DOHH2 (cell line): ENCODE measurements around the gene IRF4.

Source experiments
- H3F3A ChIP-seq: fragments of 200-600 bp; sonication (generic), shearing (Covaris generic); 2 replicates; pipeline ENCODE4 v1.6.0; 2016; ENCODE audit warnings: antibody characterized with exemption, mild to moderate bottlenecking; ENCODE audit not compliant: control insufficient read depth, insufficient read depth
- H3K27ac ChIP-seq: fragments of 200-600 bp; sonication (generic); 2 replicates; pipeline ENCODE4 v1.5.1; 2014; ENCODE audit warnings: low read depth, mild to moderate bottlenecking, low read length, moderate library complexity
- H3K27me3 ChIP-seq: fragments of 200-600 bp; sonication (generic); 2 replicates; pipeline ENCODE4 v1.6.1; 2014; ENCODE audit warnings: mild to moderate bottlenecking, low read length, mixed read lengths; ENCODE audit not compliant: control insufficient read depth
- H3K36me3 ChIP-seq: fragments of 200-600 bp; sonication (generic); 2 replicates; pipeline ENCODE4 v1.6.1; 2014; ENCODE audit warnings: mild to moderate bottlenecking, low read length, moderate library complexity, mixed read lengths; ENCODE audit not compliant: control insufficient read depth
- H3K4me1 ChIP-seq: fragments of 200-600 bp; sonication (generic); 2 replicates; pipeline ENCODE4 v1.6.1; 2014; ENCODE audit warnings: mild to moderate bottlenecking, low read length, mixed read lengths; ENCODE audit not compliant: control insufficient read depth
- H3K4me2 ChIP-seq: fragments of 200-600 bp; sonication (generic); 2 replicates; pipeline ENCODE4 v1.6.0; 2014; ENCODE audit warnings: mild to moderate bottlenecking, low read length, moderate library complexity
- H3K4me3 ChIP-seq: fragments of 200-600 bp; sonication (generic); 2 replicates; pipeline ENCODE4 v1.5.1; 2014; ENCODE audit warnings: mild to moderate bottlenecking, low read length, mixed read lengths
- H3K79me2 ChIP-seq: fragments of 200-600 bp; sonication (generic); 2 replicates; pipeline ENCODE4 v1.6.1; 2014; ENCODE audit warnings: mild to moderate bottlenecking, low read length, mixed read lengths; ENCODE audit not compliant: control insufficient read depth
- H3K9me2 ChIP-seq: fragments of 200-600 bp; sonication (generic); replicated peaks from 2 replicates; pipeline ENCODE4 v1.6.1; 2014; ENCODE audit warnings: mild to moderate bottlenecking, low read length, mixed read lengths; ENCODE audit not compliant: control insufficient read depth
- H3K9me3 ChIP-seq: fragments of 200-600 bp; sonication (generic); 2 replicates; pipeline ENCODE4 v1.6.1; 2014; ENCODE audit warnings: antibody characterized with exemption, low read length, mixed read lengths; ENCODE audit not compliant: control insufficient read depth, insufficient read depth
- H4K20me1 ChIP-seq: fragments of 200-600 bp; sonication (generic); 2 replicates; pipeline ENCODE4 v1.6.0; 2014; ENCODE audit warnings: low read depth, mild to moderate bottlenecking, antibody characterized with exemption, low read length, moderate library complexity; ENCODE audit not compliant: control insufficient read depth, insufficient read depth
- CTCF ChIP-seq: fragments of 200-600 bp; sonication (generic); IDR thresholded peaks from one replicate; pipeline ENCODE4 v1.5.1; 2014; ENCODE audit warnings: antibody characterized with exemption, mild to moderate bottlenecking, low read depth, low read length; ENCODE audit not compliant: poor library complexity, severe bottlenecking
- EZH2phosphoT487 ChIP-seq: fragments of 200-600 bp; sonication (generic); IDR thresholded peaks from 2 replicates; pipeline ENCODE4 v1.6.1; 2017; ENCODE audit warnings: borderline replicate concordance, mild to moderate bottlenecking, antibody characterized with exemption, low read length, moderate library complexity, mixed read lengths

The IRF4 gene

GRCh38 chr6:354631-355280 is 36.8 kb upstream of the IRF4 start:
- no peaks in the 10 kb centered on the region for H3K36me3 ChIP-seq
- H3K9me3 ChIP-seq: peaks cover 6% of the 10 kb centered on the region; the same call in 1 of the 2 replicates
- no peaks in the 10 kb centered on the region for H4K20me1 ChIP-seq
- H3K27me3 ChIP-seq: 0 out of 2 replicates have a peak, but pooled peaks cover 3% of the 10 kb centered on the region
- H3K4me2 ChIP-seq: no peak overlapping the region
- peaks cover 11% of the 10 kb centered on the region for H3K4me1 ChIP-seq
- TF ChIP-seq CTCF (no peak), EZH2phosphoT487 (no peak)
- no peaks in the 10 kb centered on the region for H3F3A ChIP-seq
- no peak overlapping the region for H3K4me3 ChIP-seq
- no peaks in the 10 kb centered on the region for H3K9me2 ChIP-seq
- H3K27ac ChIP-seq: no peak overlapping the region
- no peaks in the 10 kb centered on the region for H3K79me2 ChIP-seq

GRCh38 chr6:355373-356208 is 36.0 kb upstream of the IRF4 start:
- Histone ChIP-seq H3K9me3 (peaks cover 6% of the 10 kb centered on the region; the same call in 1 of the 2 replicates), H3K4me1 (peaks cover 11% of the 10 kb centered on the region), H4K20me1 (no peaks in the 10 kb centered on the region), H3K4me2 (no peak overlapping the region), H3K4me3 (no peak overlapping the region), H3K9me2 (no peaks in the 10 kb centered on the region), H3K27me3 (0 out of 2 replicates have a peak, but pooled peaks cover 3% of the 10 kb centered on the region), H3K79me2 (no peaks in the 10 kb centered on the region), H3K27ac (no peak overlapping the region), H3K36me3 (no peaks in the 10 kb centered on the region), H3F3A (no peaks in the 10 kb centered on the region)
- TF ChIP-seq CTCF: no peak
- no peak for TF ChIP-seq EZH2phosphoT487

- Histone ChIP-seq H3K4me2 (no peak overlapping the region), H3F3A (no peaks in the 10 kb centered on the region), H3K27ac (no peak overlapping the region), H3K27me3 (0 out of 2 replicates have a peak, but pooled peaks cover 3% of the 10 kb centered on the region), H4K20me1 (no peaks in the 10 kb centered on the region), H3K79me2 (no peaks in the 10 kb centered on the region), H3K4me1 (peaks cover 11% of the 10 kb centered on the region), H3K9me3 (peaks cover 6% of the 10 kb centered on the region; the same call in 1 of the 2 replicates), H3K36me3 (no peaks in the 10 kb centered on the region), H3K9me2 (no peaks in the 10 kb centered on the region), H3K4me3 (no peak overlapping the region)
- TF ChIP-seq CTCF (no peak), EZH2phosphoT487 (no peak)
These were observed 34.7 kb upstream of the IRF4 start for GRCh38 chr6:356828-357251.
